HTR-8/SVneo (cell line): ENCODE data around the gene PTH1R.

Source experiments
- DNase-seq: peaks from one replicate; pipeline ENCODE4 v3.0.0; 2011; ENCODE audit warnings: low spot score, mixed read lengths; ENCODE audit not compliant: insufficient read length
- FAIRE-seq: peaks from 2 replicates; lab custom pipeline; 2011; peaks lifted over from hg19 to GRCh38; lab: Jason Lieb, UNC

PTH1R gene

DNA sequence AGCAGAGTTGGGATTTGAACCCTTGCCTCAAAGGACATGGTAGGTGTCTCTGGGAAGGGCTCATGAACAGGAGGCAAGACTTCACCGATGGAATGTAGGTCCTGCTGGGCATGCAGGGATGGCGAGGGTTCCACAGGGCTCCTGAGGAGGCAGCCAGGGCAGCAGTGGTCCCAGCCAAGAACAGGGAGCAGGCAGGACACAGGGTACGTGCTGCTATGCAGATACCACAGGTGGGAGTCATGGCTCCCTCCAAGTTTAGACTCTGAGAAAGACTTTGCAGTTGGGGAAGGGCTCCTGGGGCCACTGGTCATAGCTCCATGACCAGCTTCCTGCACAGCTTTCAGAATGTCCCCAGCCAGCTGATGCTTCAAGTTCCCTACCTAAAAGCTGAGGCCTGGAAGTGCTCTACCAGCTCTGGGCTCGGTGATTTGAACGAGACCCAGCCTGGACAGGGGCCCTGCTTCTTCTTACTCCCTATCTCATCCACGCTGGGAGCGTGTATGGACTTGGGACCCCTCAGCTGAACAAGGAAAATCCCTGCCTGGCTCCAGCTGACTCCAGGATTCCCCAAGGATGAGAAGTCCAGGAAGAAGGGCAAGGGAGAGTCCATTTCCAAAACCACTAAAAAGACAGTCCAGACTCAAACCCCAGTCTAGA lies 15.0 kb upstream of the PTH1R start:
- FAIRE-seq (no peak), DNase-seq (no peak)

DNA sequence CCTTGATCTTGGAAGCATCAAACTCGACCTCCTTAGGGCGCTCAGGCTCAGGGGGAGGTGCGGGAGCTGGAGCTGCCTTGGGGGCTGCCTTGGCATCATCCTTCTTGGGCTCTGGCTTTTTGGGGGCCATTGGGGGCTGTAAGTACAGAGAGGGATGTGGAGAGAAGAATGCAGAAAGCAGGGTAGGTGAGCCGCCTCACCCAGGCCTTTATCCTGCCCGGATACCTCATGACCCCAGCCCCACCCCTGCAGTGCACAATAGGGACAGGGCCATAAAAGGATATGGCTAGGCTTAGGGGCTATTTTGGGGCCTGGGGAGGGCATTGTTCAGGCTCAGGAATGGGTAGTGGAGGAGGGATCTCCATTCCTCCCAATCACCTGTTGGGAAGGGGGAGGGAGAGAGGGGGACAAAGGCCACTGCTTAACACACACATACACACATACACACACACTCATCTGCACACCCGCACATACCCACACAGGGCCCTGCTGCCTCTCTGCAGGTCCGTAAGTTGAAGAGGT lies 14.2 kb upstream of the PTH1R start, which contains the start of gene MYL3:
TSS of gene MYL3 (minus strand) at position 184 of the 522 bp plus-strand sequence. CDS start at position 130, 54 bp downstream.
- FAIRE-seq (no peak), DNase-seq (no peak)

DNA sequence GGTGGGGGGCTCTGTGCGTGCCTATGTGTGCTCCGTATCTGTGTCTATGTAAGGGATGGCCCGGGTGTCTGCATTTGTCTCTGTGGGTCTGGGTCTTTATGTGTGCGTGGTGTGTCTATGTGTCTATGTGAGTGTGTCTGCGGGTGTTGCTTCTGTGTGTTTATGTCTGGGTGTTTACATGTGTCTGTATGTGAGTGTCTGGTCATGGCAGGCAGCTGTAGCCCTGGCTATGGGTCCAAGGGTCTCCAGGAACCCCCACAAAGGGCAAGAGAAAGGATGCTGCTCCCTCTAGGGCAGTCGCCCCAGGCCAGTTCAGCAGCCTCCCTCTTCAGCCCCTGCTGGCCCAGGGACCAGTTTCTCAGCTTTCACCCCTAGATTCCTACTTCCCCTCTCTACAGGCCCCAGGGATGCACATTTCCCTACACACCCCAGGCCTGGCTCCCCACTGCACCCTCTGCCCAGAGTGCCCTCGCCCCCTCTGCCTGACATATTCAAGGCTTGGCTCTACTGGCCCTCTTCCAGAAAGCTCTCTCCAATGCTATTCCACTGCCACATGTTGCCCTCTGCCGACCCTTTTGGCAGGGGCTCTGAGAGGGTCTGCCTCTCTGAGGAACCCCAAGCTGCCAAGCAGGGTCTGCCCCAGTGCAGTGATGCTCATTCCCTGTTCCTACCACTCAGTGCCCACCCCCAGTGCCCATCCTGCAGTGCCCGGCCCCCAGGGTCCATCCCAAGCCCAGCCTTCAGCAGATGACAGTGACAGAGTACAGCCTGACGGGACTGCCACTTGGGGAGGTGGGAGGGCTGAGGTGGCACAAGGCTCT lies 13.2 kb upstream of the PTH1R start:
- no peak for FAIRE-seq
- no peak for DNase-seq

DNA sequence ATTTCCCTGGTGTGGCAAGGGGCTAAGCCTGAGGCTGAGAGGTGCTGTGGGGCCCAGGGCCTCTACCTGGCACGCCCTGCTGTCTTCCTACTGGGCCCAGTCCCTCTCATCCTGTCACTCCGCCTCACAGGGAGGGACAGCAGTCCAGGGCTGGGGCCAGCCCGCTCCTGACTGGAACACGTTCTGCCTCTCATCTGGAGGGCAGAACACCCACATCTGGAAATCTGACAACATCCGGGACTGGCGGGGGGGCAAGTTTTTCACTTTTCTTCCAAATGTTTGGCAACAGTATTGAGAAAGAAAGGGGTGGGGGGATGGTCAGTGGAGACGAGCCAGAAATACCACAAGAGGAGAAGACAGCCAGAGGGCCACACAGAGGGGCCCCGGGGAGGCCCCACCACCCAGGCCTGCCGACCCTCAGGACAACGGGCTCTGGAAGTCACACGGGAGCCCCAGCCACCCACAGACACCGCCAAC lies 12.5 kb upstream of the PTH1R start:
- DNase-seq (no peak), FAIRE-seq (no peak)

DNA sequence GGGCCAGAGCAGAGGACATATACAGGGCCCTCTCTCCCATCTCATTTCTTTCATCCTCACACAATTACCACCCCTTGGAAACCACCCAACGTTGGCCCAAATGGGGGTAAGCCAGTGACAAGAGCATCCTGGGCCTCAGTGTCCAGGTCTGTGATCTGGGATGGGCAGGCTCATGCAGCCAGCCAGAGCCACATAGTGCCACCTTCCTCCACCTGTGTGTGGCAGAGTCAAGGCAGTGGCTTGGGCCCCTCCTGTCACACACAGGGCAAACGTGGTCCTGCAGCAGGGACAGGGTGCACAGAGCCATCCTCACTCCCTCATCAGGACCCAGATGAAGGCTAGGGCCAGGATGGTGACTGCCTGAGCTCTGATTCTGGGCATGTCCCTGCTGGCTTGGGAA lies 12.0 kb upstream of the PTH1R start:
- FAIRE-seq (no peak), DNase-seq (no peak)

DNA sequence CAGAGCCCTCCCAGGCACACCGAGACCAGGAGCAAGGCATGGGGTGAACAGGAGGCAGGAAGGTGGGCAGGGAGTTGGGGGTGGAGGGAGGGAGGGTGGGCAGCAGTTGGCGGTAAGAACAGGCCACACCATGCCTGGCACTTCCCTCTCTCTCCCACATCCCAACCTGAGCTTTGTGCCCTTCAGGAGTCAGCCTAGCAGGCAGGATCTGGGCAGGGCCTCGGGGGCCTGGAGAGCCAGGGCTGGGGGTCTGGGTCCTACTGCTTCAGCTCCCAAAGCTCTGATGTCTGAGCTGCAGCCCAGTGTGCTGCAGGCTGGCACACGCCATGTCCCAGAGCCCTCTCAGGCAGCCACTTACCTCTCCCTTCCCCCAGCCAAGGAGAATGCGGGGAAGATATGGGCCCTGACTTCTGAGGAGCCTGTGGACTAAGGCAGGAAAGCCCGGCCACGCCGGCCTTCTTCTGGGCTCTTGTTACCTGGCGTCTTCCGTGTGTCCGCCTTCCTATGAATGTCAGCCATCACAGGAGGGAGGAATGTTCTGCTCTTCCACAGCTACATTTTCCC lies 11.4 kb upstream of the PTH1R start:
- FAIRE-seq (no peak), DNase-seq (no peak)

DNA sequence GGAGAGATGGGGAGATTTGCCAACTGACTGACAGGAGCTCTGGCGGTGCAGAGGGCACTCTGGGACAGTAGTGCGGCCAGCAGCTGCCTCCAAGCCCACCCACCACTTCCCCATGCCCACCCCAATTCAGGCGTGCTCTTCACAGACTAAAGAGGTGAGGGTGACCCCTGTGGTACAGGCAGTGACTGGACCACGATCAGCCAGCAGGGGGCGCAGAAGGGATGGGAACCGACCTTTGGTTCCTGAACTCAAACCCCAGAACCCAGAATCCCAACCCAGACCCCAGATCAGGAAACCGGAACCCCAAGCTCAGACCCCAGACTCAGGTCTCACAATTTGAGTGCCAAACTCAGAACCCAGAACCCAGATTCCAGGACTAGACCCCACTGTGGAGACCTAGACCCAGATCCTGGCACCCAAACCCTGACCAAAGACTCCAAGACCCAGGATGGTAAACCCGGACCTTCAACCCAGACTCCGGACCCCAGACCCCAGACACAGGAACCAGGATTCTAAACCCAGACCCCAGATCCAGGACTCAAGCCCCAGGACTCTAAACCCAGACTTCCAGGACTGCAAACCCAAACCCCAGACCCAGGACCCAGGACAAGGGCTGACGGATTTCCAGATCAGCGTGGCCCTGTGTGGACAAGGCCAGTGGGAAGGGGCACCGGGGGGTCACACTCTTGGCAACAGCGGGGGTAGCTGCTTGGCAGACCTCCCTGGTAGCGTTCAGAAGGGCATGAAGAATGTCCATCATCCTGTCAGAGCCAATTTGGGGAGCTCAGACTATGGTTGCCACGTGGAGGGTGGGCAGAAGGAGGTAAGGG lies 10.6 kb upstream of the PTH1R start:
- DNase-seq, result peak; percentile 71
- FAIRE-seq, result no peak

DNA sequence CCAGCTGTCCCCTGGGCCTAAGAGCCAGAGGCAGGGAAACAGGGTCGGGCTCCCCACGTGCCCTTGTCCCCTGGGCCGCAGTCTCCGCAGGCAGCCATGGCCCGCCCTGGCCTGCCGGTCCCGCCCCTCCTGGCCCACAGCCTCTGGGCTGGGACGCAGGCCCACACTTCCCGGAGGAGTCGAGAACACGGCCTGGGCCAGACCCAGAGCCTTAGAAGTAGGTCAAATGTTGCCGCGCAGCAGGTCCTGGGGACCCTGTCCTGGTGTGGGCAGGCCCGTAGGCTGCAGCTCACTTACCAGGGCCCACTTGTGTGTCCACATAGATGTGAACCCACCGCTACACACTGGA lies 10.0 kb upstream of the PTH1R start:
- no peak for FAIRE-seq
- no peak for DNase-seq

DNA sequence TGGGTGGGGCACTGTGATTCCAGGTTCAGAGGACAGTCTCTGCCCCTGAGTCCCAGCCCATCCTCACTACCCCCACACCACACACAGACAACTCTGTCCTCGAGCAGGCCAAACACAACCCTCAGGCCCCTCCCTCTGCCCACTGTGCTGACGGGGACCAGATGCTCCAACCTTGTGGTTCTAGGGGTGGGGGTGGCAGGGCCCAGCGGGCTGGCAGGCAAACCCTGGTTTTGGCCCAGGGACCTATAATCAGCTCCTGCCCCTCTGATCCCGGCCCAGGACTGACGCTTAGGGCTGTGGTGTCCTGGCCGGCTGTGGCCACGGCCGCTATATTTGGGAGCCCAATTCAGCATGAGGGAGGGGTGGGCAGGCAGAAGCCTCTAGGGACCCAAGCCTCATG lies 9.2 kb upstream of the PTH1R start:
- FAIRE-seq, result no peak
- no peak for DNase-seq

DNA sequence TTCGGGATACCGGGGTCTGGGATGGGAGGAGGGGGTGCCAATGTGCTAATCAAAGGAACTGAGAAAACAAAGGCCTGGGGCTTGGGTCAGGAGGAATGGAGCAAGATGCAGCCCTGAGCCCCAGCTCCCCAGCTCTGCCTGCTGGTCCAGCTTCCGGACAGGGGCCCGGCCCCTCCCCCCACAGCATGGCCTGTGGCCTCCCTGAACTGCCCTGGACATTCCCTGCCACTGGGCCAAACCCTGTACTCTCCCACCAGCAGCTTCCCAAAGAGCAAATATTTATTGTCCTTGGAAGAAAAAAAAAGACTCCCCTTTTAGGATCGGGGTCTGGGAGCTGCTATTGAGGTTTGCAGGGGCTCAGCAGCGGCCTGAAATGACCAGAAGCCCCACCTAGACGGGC lies 8.6 kb upstream of the PTH1R start:
- FAIRE-seq (no peak), DNase-seq (no peak)

DNA sequence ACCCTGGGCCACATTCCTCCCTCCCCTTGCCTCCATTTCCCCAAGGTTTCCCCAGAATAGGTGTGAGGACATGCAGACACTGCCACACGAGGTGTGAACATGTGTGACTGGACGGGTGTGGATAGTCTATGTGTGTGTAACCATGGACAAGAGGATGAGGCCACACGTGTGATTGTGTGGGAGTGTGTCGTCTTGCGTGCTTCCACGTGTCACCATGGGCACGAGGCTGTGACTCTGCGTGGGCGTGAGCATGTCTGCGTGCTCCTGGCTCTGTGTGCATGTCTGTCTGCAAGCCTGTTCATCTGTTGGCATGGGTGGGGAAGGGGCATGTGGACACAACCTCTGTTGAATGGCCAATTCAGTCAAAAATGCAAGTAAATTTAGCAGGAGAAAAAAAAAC lies 8.1 kb upstream of the PTH1R start:
- peak; percentile 44 for FAIRE-seq
- DNase-seq, result no peak

DNA sequence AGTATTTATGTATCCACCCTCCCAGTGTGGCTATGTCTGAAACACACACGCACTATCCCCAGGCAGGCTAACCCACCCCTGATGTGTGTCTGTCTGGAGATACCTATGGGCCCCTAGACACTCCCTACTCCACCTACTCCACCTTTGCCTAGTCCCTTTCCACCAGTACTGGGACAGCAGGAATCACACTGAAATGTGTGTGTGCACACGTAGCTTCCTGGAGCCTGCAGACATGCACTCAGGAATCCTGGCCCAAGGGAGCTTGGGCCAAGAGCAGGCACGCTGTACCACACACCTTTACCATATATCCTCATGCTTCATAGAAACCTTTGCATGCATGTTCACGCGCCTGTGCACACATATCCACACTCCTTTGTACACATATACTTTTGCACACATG lies 6.9 kb upstream of the PTH1R start:
- FAIRE-seq (no peak), DNase-seq (no peak)

DNA sequence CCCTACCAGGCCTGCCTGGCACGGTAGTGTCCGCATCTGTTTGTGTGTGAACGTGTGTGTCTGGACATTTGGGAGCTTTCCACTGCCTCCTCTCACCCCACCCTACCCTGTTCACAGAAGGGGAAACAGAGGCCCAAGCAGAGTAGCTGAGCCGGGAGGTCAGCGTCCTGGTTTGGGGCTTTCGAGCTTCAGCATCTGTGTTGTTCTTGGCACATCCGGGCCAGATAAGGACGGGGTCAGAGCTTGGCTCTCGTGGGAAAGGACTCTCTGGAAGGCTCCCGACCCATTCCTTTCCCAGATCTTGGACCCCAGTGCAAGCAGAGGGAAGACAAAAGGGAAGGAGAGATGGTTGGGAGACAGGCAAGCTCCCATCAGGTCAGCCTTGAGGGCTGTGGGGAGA lies 6.3 kb upstream of the PTH1R start:
- no peak for FAIRE-seq

DNA sequence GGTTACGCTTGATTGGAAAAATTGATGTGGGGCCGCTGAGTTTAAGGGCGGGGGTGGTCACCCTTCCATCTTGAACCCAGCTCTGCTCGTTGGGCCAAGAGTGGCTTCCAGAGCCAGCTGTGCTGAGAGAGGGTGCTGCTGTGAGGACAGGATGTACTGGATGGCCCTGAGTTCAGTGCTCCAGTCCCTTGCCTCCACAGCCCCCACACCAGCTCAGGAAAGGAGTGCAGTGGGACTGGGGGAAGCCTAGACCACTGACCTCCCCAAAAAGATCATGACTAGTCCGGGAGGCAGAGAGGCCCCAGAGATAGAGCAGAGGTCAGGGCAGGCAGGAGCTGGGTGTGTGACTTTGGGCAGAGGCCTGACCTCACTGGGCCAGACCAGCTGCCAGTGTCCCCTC lies 4.0 kb upstream of the PTH1R start:
- no peak for FAIRE-seq
- DNase-seq, result no peak

More for the DNA sequence above, 6.3 kb upstream of the PTH1R start:
- no peak for DNase-seq

DNA sequence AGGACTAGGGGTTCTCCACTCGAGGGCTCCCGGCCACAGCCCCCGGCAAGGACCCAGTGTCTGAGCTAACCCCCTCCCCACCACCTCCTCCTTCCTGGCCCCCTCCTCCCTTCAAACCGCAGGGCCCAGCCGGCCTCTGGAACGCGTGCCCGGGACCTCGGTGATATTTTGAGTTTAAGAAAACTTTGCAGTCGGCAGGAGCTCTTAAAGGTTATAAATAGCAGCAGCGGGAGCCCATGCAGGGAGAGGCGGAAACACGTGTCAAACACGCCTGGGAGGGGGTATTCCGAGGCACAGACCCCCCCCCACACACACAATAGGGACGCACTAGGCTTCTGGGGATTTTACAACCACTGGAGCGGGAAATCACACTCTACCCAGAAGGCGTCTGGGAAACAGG lies 3.1 kb upstream of the PTH1R start:
- FAIRE-seq, result no peak
- no peak for DNase-seq

DNA sequence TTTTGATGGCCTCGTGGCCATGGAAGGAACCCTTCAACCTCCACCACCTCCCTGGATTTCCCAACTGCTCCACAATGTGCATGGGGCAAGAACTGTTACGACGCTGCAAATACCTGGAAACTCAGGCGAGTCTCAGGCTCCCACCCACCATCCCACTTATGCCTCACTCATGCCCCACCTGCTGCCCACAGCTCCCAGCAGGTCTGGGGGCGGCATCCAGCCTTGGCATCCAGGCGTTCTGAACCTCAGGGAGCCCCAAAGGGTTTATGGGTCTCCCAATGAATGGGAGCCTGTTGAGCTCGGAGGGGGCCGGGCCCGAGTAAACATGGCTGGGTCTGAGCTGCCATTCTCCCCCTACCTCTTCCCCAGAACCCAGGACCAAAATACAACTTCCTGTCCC lies 2.0 kb upstream of the PTH1R start:
- DNase-seq, result no peak
- no peak for FAIRE-seq

DNA sequence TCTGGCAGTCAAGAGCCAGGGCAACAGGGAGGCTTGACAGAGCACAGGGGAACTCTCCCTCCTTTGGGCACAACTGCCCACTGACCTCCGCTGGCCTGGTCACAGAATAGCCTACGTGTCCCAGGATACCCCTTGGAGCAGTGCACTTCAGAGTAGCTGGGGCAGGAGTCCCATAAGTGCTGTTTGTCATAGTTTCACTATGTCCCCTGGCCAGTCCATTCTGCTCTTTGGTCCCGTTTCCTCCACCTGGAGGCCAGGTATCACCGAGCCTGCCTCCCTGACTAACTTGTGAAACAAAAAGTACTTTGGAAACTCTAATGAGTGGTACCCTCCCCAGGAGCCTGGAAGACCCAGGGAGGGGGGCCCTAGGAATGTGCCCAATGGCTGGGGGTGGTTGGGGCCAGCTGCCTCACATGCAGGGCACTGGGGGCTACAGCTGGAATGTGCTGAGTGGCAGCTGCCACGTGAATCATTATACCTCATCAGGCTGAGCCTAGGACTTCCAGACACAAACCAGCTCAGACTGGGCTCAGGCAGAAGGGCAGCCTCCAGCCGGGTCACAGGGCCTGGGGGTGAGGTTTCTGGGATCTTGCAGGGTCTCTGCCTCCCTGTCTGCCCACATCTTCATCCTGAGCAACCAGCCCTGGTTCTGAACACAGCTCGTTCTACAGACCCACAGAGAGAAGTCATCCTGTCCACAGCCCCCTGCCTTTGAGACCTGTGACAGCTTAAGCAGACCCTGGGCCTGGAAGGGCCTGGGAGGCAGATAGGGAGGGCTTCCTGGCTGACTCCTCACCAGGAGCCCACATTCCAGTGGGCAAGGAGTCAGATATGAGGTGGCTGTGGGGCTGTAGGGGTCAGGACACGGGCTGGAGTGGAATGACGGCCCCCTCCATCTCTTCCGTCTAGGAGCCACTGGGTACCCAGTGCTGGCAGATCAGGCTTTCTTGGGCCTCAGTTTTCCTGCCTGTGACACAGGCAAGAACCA lies 914 bp upstream of the PTH1R start:
- DNase-seq (no peak), FAIRE-seq (no peak)

DNA sequence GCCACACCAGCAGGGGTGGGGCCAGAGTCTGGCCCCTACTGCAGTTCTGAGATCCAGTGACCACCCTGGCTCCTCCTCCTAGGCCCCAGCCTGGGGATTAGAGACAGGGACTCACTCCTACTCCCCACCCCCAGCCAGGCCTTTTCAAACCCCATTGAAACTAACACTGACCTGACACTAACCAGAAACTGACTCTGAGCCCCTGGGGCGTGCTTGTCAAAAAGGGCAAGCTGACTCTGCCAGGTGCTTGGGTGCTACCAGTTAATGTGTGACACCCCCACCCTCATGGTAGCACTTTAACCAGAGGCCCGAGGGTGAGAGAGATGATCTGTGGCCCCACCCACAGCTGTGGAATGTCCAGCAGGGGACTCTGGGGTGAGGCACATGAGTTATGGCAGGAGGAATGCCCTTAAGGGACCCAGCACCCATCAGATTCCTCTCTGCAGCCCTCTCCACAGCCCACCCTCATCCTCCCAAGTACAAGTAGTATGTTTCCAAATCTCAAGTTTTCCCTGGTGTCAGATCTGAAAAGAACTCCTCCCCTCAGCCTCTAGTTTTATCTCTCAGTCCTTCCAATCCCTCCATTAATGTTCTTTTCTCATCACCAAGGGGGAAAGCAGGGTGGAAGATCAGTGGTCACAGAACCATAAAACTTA lies 1.4 kb downstream of the PTH1R start:
- DNase-seq (peak; percentile 79), FAIRE-seq (peak; percentile 38)
